CD8-positive, alpha-beta memory T cell (primary cell): Measurements from ENCODE around the gene CYP2C19. TPM values are rescaled to one million over a fixed set of nuclear protein-coding genes. Genes with fewer than 3 reads are reported as not detected.
"Not testable (repeated sequence)": the region's sequence is repeated elsewhere in the genome, so short reads cannot be mapped to it uniquely, and the experiment has no call there.

Experiments
- CTCF ChIA-PET: fragments of 350-600 bp; sonication (Branson Sonifier 250); formaldehyde crosslinking; loops from one replicate; lab custom pipeline; 2021; ENCODE audit warnings: antibody characterized with exemption; lab: Charles Lee
- POLR2A ChIA-PET: fragments of 350-600 bp; sonication (Branson Sonifier 250); formaldehyde crosslinking; loops from one replicate; lab custom pipeline; 2021; ENCODE audit warnings: antibody characterized with exemption; lab: Charles Lee
- DNase-seq, 5 donors: peaks; one replicate each; pipeline versions ENCODE4 v3.0.0 to v3.0.0-alpha.2; 2020 to 2022; ENCODE audit warnings: mixed read lengths in 1 of 5
- H3K27ac ChIP-seq: one replicate; pipeline ENCODE4 v1.7.0; 2013; ENCODE audit warnings: low read depth, mild to moderate bottlenecking, low read length, moderate library complexity
- H3K27me3 ChIP-seq: 2 replicates; pipeline ENCODE4 v1.7.0; 2013; ENCODE audit warnings: low read length, mild to moderate bottlenecking; ENCODE audit not compliant: insufficient read depth, poor library complexity, severe bottlenecking
- H3K36me3 ChIP-seq: 2 replicates; pipeline ENCODE4 v1.7.0; 2013; ENCODE audit warnings: mild to moderate bottlenecking, low read length, moderate library complexity; ENCODE audit not compliant: insufficient read depth
- H3K4me1 ChIP-seq: 2 replicates; pipeline ENCODE4 v1.7.0; 2013; ENCODE audit warnings: mild to moderate bottlenecking, low read length, moderate library complexity; ENCODE audit not compliant: insufficient read depth
- H3K4me3 ChIP-seq: 2 replicates; pipeline ENCODE4 v1.7.0; 2013; ENCODE audit warnings: mild to moderate bottlenecking, low read length
- H3K9me3 ChIP-seq: 2 replicates; pipeline ENCODE4 v1.7.0; 2013; ENCODE audit warnings: mild to moderate bottlenecking, low read length
- H3K27ac Mint-ChIP-seq, 8 donors: one replicate each; pipeline ENCODE4 v1.8.0; 2020 to 2021; ENCODE audit warnings: mixed read lengths in 8 of 8, mild to moderate bottlenecking in 6 of 8, inconsistent platforms in 3 of 8, moderate library complexity in 3 of 8
- H3K27me3 Mint-ChIP-seq, 2 donors: one replicate each; pipeline ENCODE4 v1.8.0; 2020 to 2021; ENCODE audit warnings: mixed read lengths in 2 of 2, mild to moderate bottlenecking in 1 of 2, moderate library complexity in 1 of 2
- H3K36me3 Mint-ChIP-seq, 3 donors: one replicate each; pipeline ENCODE4 v1.8.0; 2020 to 2021; ENCODE audit warnings: mixed read lengths in 3 of 3, inconsistent platforms in 1 of 3, mild to moderate bottlenecking in 1 of 3
- H3K4me1 Mint-ChIP-seq, 3 donors: one replicate each; pipeline ENCODE4 v1.8.0; 2020 to 2021; ENCODE audit warnings: mixed read lengths in 3 of 3, inconsistent platforms in 1 of 3, mild to moderate bottlenecking in 1 of 3
- H3K4me3 Mint-ChIP-seq, 7 donors: one replicate each; pipeline ENCODE4 v1.8.0; 2020 to 2021; ENCODE audit warnings: mixed read lengths in 7 of 7, mild to moderate bottlenecking in 6 of 7, moderate library complexity in 4 of 7, inconsistent platforms in 2 of 7
- H3K9me3 Mint-ChIP-seq, 5 donors: one replicate each; pipeline ENCODE4 v1.8.0; 2020 to 2022; ENCODE audit warnings: mixed read lengths in 5 of 5, mild to moderate bottlenecking in 3 of 5, moderate library complexity in 2 of 5, inconsistent platforms in 1 of 5
- polyA plus RNA-seq: library from polyadenylated mRNA; unstranded; fragments of 300-500 nt; fragmentation: Illumina TruSeq; gene quantifications from one replicate; pipeline ENCODE4 v1.2.3, GENCODE V29; 2021
- total RNA-seq, 2 experiments: library from RNA; stranded (reverse); gene quantifications; one replicate each; pipeline ENCODE4 v1.2.3, GENCODE V29; 2021

Gene CYP2C19
- total and polyA plus RNA-seq, 3 experiments from 2014 or later: not detected

GRCh38 chr10:94775425-94775824 is 12.9 kb downstream of the CYP2C19 start:
- H3K36me3 ChIP-seq, H3K9me3 ChIP-seq, H3K4me1 ChIP-seq, H3K4me3 ChIP-seq, H3K36me3 Mint-ChIP-seq, H3K9me3 Mint-ChIP-seq, H3K27ac Mint-ChIP-seq, H3K27me3 ChIP-seq, H3K27ac ChIP-seq, POLR2A ChIA-PET, H3K27me3 Mint-ChIP-seq, DNase-seq, H3K4me1 Mint-ChIP-seq, CTCF ChIA-PET, H3K4me3 Mint-ChIP-seq: not testable (repeated sequence)

- no peak for DNase-seq
- H3K4me1 Mint-ChIP-seq: no peaks in the 10 kb centered on the region
- Histone ChIP-seq H3K4me3 (no peak overlapping the region), H3K4me1 (no peaks in the 10 kb centered on the region), H3K36me3 (no peaks in the 10 kb centered on the region), H3K27ac (no peak overlapping the region), H3K9me3 (no peaks in the 10 kb centered on the region), H3K27me3 (no peaks in the 10 kb centered on the region)
- ChIA-PET POLR2A (no interaction called here), CTCF (no interaction called here)
- H3K36me3 Mint-ChIP-seq: no peaks in the 10 kb centered on the region
- no peak overlapping the region for H3K27ac Mint-ChIP-seq
- H3K27me3 Mint-ChIP-seq: peaks cover 0 to 2% of the 10 kb centered on the region in 2 donors
- H3K4me3 Mint-ChIP-seq: no peak overlapping the region
- H3K9me3 Mint-ChIP-seq: peaks cover 0 to 8% (median 2%) of the 10 kb centered on the region in 5 donors
Observed at GRCh38 chr10:94777886-94778458, 15.5 kb downstream of the CYP2C19 start.

GRCh38 chr10:94780844-94781243 is 18.4 kb downstream of the CYP2C19 start:
- Mint-ChIP-seq H3K27ac (no peak overlapping the region), H3K36me3 (no peaks in the 10 kb centered on the region), H3K27me3 (peaks cover 0 to 2% of the 10 kb centered on the region in 2 donors), H3K4me3 (no peak overlapping the region), H3K4me1 (no peaks in the 10 kb centered on the region), H3K9me3 (peaks cover 0 to 13% (median 0%) of the 10 kb centered on the region in 5 donors)
- H3K4me3 ChIP-seq: no peak overlapping the region
- no peak for DNase-seq
- H3K36me3 ChIP-seq: no peaks in the 10 kb centered on the region
- CTCF ChIA-PET: no interaction called here
- no peaks in the 10 kb centered on the region for H3K9me3 ChIP-seq
- no peaks in the 10 kb centered on the region for H3K27me3 ChIP-seq
- no peak overlapping the region for H3K27ac ChIP-seq
- H3K4me1 ChIP-seq: no peaks in the 10 kb centered on the region
- POLR2A ChIA-PET: no interaction called here

GRCh38 chr10:94784256-94784655 is 21.8 kb downstream of the CYP2C19 start:
- Mint-ChIP-seq H3K4me3 (no peak overlapping the region), H3K9me3 (peaks cover 0 to 20% (median 0%) of the 10 kb centered on the region in 5 donors), H3K36me3 (no peaks in the 10 kb centered on the region), H3K27me3 (no peaks in the 10 kb centered on the region), H3K27ac (no peak overlapping the region), H3K4me1 (no peaks in the 10 kb centered on the region)
- Histone ChIP-seq H3K27ac (no peak overlapping the region), H3K36me3 (no peaks in the 10 kb centered on the region), H3K4me1 (no peaks in the 10 kb centered on the region), H3K9me3 (no peaks in the 10 kb centered on the region), H3K4me3 (no peak overlapping the region), H3K27me3 (no peaks in the 10 kb centered on the region)
- ChIA-PET POLR2A (no interaction called here), CTCF (no interaction called here)
- no peak for DNase-seq

GRCh38 chr10:94785211-94785610 is 22.7 kb downstream of the CYP2C19 start:
- Histone ChIP-seq H3K27ac (no peak overlapping the region), H3K4me1 (no peaks in the 10 kb centered on the region), H3K9me3 (no peaks in the 10 kb centered on the region), H3K27me3 (no peaks in the 10 kb centered on the region), H3K36me3 (no peaks in the 10 kb centered on the region), H3K4me3 (no peak overlapping the region)
- CTCF ChIA-PET: no interaction called here
- H3K4me1 Mint-ChIP-seq: no peaks in the 10 kb centered on the region
- no peaks in the 10 kb centered on the region for H3K36me3 Mint-ChIP-seq
- no peak overlapping the region for H3K27ac Mint-ChIP-seq
- H3K27me3 Mint-ChIP-seq: no peaks in the 10 kb centered on the region
- H3K9me3 Mint-ChIP-seq: peaks cover 2 to 26% (median 3%) of the 10 kb centered on the region in 5 donors
- POLR2A ChIA-PET: no interaction called here
- DNase-seq: no peak
- H3K4me3 Mint-ChIP-seq: no peak overlapping the region

GRCh38 chr10:94800551-94800950 is 38.1 kb downstream of the CYP2C19 start:
- H3K27me3 Mint-ChIP-seq, H3K4me3 ChIP-seq, H3K4me3 Mint-ChIP-seq, H3K9me3 ChIP-seq, H3K27ac Mint-ChIP-seq, H3K36me3 Mint-ChIP-seq, H3K4me1 ChIP-seq, H3K4me1 Mint-ChIP-seq, H3K27me3 ChIP-seq, CTCF ChIA-PET, H3K36me3 ChIP-seq, POLR2A ChIA-PET, H3K27ac ChIP-seq, DNase-seq: not testable (repeated sequence)
- peaks cover 6 to 36% (median 18%) of the 10 kb centered on the region in 5 donors for H3K9me3 Mint-ChIP-seq

- Mint-ChIP-seq H3K27ac (no peak overlapping the region), H3K9me3 (peaks cover 0 to 23% (median 3%) of the 10 kb centered on the region in 5 donors), H3K36me3 (no peaks in the 10 kb centered on the region), H3K4me3 (no peak overlapping the region), H3K4me1 (no peaks in the 10 kb centered on the region), H3K27me3 (no peaks in the 10 kb centered on the region)
- POLR2A ChIA-PET: no interaction called here
- Histone ChIP-seq H3K4me3 (no peak overlapping the region), H3K9me3 (no peaks in the 10 kb centered on the region), H3K36me3 (no peaks in the 10 kb centered on the region), H3K27ac (no peak overlapping the region), H3K4me1 (no peaks in the 10 kb centered on the region), H3K27me3 (no peaks in the 10 kb centered on the region)
- CTCF ChIA-PET: no interaction called here
- no peak for DNase-seq
Observed at GRCh38 chr10:94803307-94803706, 40.8 kb downstream of the CYP2C19 start.

- H3K27me3 Mint-ChIP-seq, H3K27ac Mint-ChIP-seq, H3K4me3 ChIP-seq, CTCF ChIA-PET, H3K9me3 ChIP-seq, H3K27ac ChIP-seq, H3K36me3 ChIP-seq, POLR2A ChIA-PET, H3K4me1 ChIP-seq, H3K4me1 Mint-ChIP-seq, H3K4me3 Mint-ChIP-seq, H3K27me3 ChIP-seq, DNase-seq, H3K36me3 Mint-ChIP-seq: not testable (repeated sequence)
- H3K9me3 Mint-ChIP-seq: peaks cover 0 to 22% (median 7%) of the 10 kb centered on the region in 5 donors
Observed at GRCh38 chr10:94830025-94830424, 67.5 kb downstream of the CYP2C19 start.

- Mint-ChIP-seq H3K36me3 (no peaks in the 10 kb centered on the region), H3K27ac (no peak overlapping the region), H3K4me1 (no peaks in the 10 kb centered on the region), H3K27me3 (no peaks in the 10 kb centered on the region), H3K9me3 (peaks cover 5 to 13% (median 8%) of the 10 kb centered on the region in 5 donors), H3K4me3 (no peak overlapping the region)
- ChIA-PET POLR2A (no interaction called here), CTCF (no interaction called here)
- no peaks in the 10 kb centered on the region for H3K27me3 ChIP-seq
- H3K27ac ChIP-seq: no peak overlapping the region
- no peaks in the 10 kb centered on the region for H3K9me3 ChIP-seq
- no peaks in the 10 kb centered on the region for H3K36me3 ChIP-seq
- DNase-seq: no peak
- no peaks in the 10 kb centered on the region for H3K4me1 ChIP-seq
- H3K4me3 ChIP-seq: no peak overlapping the region
Observed at GRCh38 chr10:94846204-94846603, 83.7 kb downstream of the CYP2C19 start.
